Gastroesophageal sphincter (tissue), 4 donors: ENCODE measurements around the gene PARD3B. TPM values are rescaled to one million over a fixed set of nuclear protein-coding genes. Genes with fewer than 3 reads are reported as not detected.

Experiments used
- ATAC-seq: fragments of 150-250 bp; one replicate; pipeline ENCODE4 v1.9.1; 2016; ENCODE audit warnings: mild to moderate bottlenecking, moderate library complexity
- H3K27ac ChIP-seq, 4 donors: fragments of 200-600 bp; sonication (generic) in 3 of 4; 1 replicate in 3 of 4; 2 replicates in 1 of 4; pipeline ENCODE4 v1.5.1; 2016 to 2019
- H3K27me3 ChIP-seq: fragments of 200-600 bp; sonication (generic); one replicate; pipeline ENCODE4 v1.5.1; 2019
- H3K36me3 ChIP-seq, 2 donors: fragments of 200-600 bp; sonication (generic); one replicate each; pipeline ENCODE4 v1.5.1; 2019; ENCODE audit warnings: control low read depth in 1 of 2
- H3K4me1 ChIP-seq, 3 donors: fragments of 200-600 bp; sonication (generic); 1 replicate in 2 of 3; 2 replicates in 1 of 3; pipeline ENCODE4 v1.5.1; 2016 to 2019; ENCODE audit warnings: control low read depth in 2 of 3
- H3K4me3 ChIP-seq, 2 donors: fragments of 200-600 bp; sonication (generic); one replicate each; pipeline ENCODE4 v1.5.1; 2019; ENCODE audit warnings: mild to moderate bottlenecking in 1 of 2, moderate library complexity in 1 of 2
- H3K9me3 ChIP-seq, 3 donors: fragments of 200-600 bp; sonication (generic); one replicate each; pipeline ENCODE4 v1.5.1; 2017 to 2019; ENCODE audit warnings: control low read depth in 2 of 3
- CTCF ChIP-seq, 4 experiments: fragments of 200-600 bp in 2 of 4; fragments of 450-650 bp in 2 of 4; sonication (generic) in 1 of 4; IDR thresholded peaks; one replicate each; pipeline ENCODE4 v1.5.1; 2017 to 2019; ENCODE audit warnings: antibody characterized with exemption in 4 of 4, mild to moderate bottlenecking in 2 of 4, moderate library complexity in 2 of 4
- EP300 ChIP-seq: sonication (generic); formaldehyde crosslinking; IDR thresholded peaks from one replicate; pipeline ENCODE4 v1.6.1; 2017; ENCODE audit warnings: antibody characterized with exemption, mild to moderate bottlenecking
- POLR2A ChIP-seq, 2 donors: fragments of 450-650 bp; IDR thresholded peaks; one replicate each; pipeline ENCODE4 v1.6.1; 2017; ENCODE audit warnings: antibody characterized with exemption in 2 of 2, mild to moderate bottlenecking in 2 of 2, moderate library complexity in 1 of 2
- POLR2AphosphoS5 ChIP-seq: sonication (generic); formaldehyde crosslinking; IDR thresholded peaks from one replicate; pipeline ENCODE4 v1.6.1; 2017; ENCODE audit warnings: antibody characterized with exemption
- WGBS, 2 donors: methylation state at CpG; one replicate each; pipeline ENCODE4 v1.1.5; 2018; ENCODE audit warnings: low coverage in 1 of 2; 5-methylcytosine and 5-hydroxymethylcytosine counted together
- total RNA-seq, 4 donors: library from RNA; depleted of rRNA; stranded (reverse); fragments of >200 nt; gene quantifications; one replicate each; pipeline ENCODE4 v1.1.0, GENCODE V29; 2016

Gene PARD3B
- total RNA-seq, 4 donors from 2014 or later, result 29.6 to 42.2 (median 41.0) TPM

GRCh38 chr2:205545971-205546816 is 1000.9 kb downstream of the PARD3B start:
- no peaks in the 10 kb centered on the region for H3K27me3 ChIP-seq
- ATAC-seq, result no peak
- no peaks in the 10 kb centered on the region for H3K9me3 ChIP-seq
- no peak for TF ChIP-seq POLR2AphosphoS5
- TF ChIP-seq POLR2A (IDR thresholded peaks at IDR 0.05), result no peak
- TF ChIP-seq CTCF (IDR thresholded peaks at IDR 0.05), result no peak
- no peak for TF ChIP-seq EP300
- H3K27ac ChIP-seq, result no peak overlapping the region
- no peak overlapping the region for H3K4me3 ChIP-seq
- 44 to 59% methylated on average over 6 to 7 of the region's 7 CpGs for WGBS, 2 donors
- no peaks in the 10 kb centered on the region for H3K36me3 ChIP-seq
- peaks cover 0 to 18% (median 0%) of the 10 kb centered on the region in 3 donors for H3K4me1 ChIP-seq

- no peaks in the 10 kb centered on the region for H3K27me3 ChIP-seq
- no peak for ATAC-seq
- peaks cover 0 to 32% of the 10 kb centered on the region in 2 donors for H3K36me3 ChIP-seq
- H3K27ac ChIP-seq, result no peak overlapping the region
- no peak overlapping the region for H3K4me3 ChIP-seq
- H3K9me3 ChIP-seq, result no peaks in the 10 kb centered on the region
- WGBS, 2 donors, result 88 to 93% methylated on average over 6 of the region's 10 CpGs
- no peaks in the 10 kb centered on the region for H3K4me1 ChIP-seq
- TF ChIP-seq EP300 (no peak), POLR2AphosphoS5 (no peak), CTCF (IDR thresholded peaks at IDR 0.05) (no peak), POLR2A (IDR thresholded peaks at IDR 0.05) (no peak)
Measured at GRCh38 chr2:205555566-205556230, 1010.4 kb downstream of the PARD3B start.

- Histone ChIP-seq H3K9me3 (no peaks in the 10 kb centered on the region), H3K4me1 (no peaks in the 10 kb centered on the region), H3K4me3 (no peak overlapping the region), H3K27ac (no peak overlapping the region), H3K27me3 (no peaks in the 10 kb centered on the region), H3K36me3 (peaks cover 0 to 32% of the 10 kb centered on the region in 2 donors)
- ATAC-seq, result no peak
- TF ChIP-seq POLR2A (IDR thresholded peaks at IDR 0.05) (no peak), CTCF (IDR thresholded peaks at IDR 0.05) (no peak), POLR2AphosphoS5 (no peak), EP300 (no peak)
- 88 to 96% methylated on average over 4 to 5 of the region's 5 CpGs for WGBS, 2 donors
Measured at GRCh38 chr2:205556357-205556756, 1011.1 kb downstream of the PARD3B start.

- no peaks in the 10 kb centered on the region for H3K27me3 ChIP-seq
- no peaks in the 10 kb centered on the region for H3K9me3 ChIP-seq
- H3K36me3 ChIP-seq, result peaks cover 0 to 32% of the 10 kb centered on the region in 2 donors
- no peak overlapping the region for H3K27ac ChIP-seq
- 88 to 89% methylated on average over 13 of the region's 18 CpGs for WGBS, 2 donors
- no peak overlapping the region for H3K4me3 ChIP-seq
- H3K4me1 ChIP-seq, result no peaks in the 10 kb centered on the region
- ATAC-seq, result no peak
- no peak for TF ChIP-seq POLR2AphosphoS5
- no peak for TF ChIP-seq POLR2A (IDR thresholded peaks at IDR 0.05)
- TF ChIP-seq EP300, result no peak
- TF ChIP-seq CTCF (IDR thresholded peaks at IDR 0.05), result no peak
Measured at GRCh38 chr2:205556841-205557539, 1011.7 kb downstream of the PARD3B start.
